Gastroesophageal sphincter (tissue), 3 donors: ENCODE data around the gene DOK6.

ENCODE experiments used
- EP300 ChIP-seq: sonication (generic); formaldehyde crosslinking; IDR thresholded peaks from one replicate; pipeline ENCODE4 v1.6.1; 2017; ENCODE audit warnings: antibody characterized with exemption, mild to moderate bottlenecking
- POLR2A ChIP-seq, 2 donors: fragments of 450-650 bp; IDR thresholded peaks; one replicate each; pipeline ENCODE4 v1.6.1; 2017; ENCODE audit warnings: antibody characterized with exemption in 2 of 2, mild to moderate bottlenecking in 2 of 2, moderate library complexity in 1 of 2
- POLR2AphosphoS5 ChIP-seq: sonication (generic); formaldehyde crosslinking; IDR thresholded peaks from one replicate; pipeline ENCODE4 v1.6.1; 2017; ENCODE audit warnings: antibody characterized with exemption
- TF ChIP-seq, protein P1 (sequence below), 4 experiments: fragments of 200-600 bp in 2 of 4; fragments of 450-650 bp in 2 of 4; sonication (generic) in 1 of 4; IDR thresholded peaks; one replicate each; pipeline ENCODE4 v1.5.1; 2017 to 2019; ENCODE audit warnings: antibody characterized with exemption in 4 of 4, mild to moderate bottlenecking in 2 of 4, moderate library complexity in 2 of 4

DNA sequence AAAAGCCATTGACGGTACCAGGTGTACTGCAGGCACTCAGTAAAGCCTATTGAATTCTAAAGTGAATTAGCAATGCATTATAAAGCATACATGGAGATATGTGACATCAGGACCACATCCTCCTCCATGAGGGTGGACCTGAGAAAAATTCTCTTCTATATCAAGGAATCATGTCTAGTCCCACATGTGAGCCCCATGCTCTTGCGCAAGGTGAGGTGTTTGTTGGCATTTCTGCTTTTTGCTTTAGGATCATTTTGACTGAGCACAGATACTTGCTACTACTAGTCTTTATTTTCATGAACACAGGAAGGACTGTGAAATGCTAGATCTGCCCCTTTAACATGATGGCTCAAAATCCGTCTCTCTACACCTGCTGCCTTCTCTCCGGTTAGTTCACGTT is 363.1 kb downstream of the DOK6 start:
- TF ChIP-seq POLR2AphosphoS5 (no peak), POLR2A (IDR thresholded peaks at IDR 0.05) (no peak), EP300 (no peak)
- TF ChIP-seq, protein P1, sequence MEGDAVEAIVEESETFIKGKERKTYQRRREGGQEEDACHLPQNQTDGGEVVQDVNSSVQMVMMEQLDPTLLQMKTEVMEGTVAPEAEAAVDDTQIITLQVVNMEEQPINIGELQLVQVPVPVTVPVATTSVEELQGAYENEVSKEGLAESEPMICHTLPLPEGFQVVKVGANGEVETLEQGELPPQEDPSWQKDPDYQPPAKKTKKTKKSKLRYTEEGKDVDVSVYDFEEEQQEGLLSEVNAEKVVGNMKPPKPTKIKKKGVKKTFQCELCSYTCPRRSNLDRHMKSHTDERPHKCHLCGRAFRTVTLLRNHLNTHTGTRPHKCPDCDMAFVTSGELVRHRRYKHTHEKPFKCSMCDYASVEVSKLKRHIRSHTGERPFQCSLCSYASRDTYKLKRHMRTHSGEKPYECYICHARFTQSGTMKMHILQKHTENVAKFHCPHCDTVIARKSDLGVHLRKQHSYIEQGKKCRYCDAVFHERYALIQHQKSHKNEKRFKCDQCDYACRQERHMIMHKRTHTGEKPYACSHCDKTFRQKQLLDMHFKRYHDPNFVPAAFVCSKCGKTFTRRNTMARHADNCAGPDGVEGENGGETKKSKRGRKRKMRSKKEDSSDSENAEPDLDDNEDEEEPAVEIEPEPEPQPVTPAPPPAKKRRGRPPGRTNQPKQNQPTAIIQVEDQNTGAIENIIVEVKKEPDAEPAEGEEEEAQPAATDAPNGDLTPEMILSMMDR (IDR thresholded peaks at IDR 0.05), result no peak
